GM08714 (cell line): ENCODE measurements around the gene APBA2.
"Not testable (repeated sequence)": the region's sequence is repeated elsewhere in the genome, so short reads cannot be mapped to it uniquely, and the experiment has no call there.

Experiments used
- H3K4me3 ChIP-seq: fragments of 200-500 bp; sonication (Bioruptor generic); 2 replicates; pipeline ENCODE4 v1.5.1; 2014; ENCODE audit warnings: mild to moderate bottlenecking, low read length, inconsistent platforms
- ZNF274 ChIP-seq: IDR thresholded peaks from 2 replicates; pipeline ENCODE4 v1.6.1; 2012; ENCODE audit warnings: mild to moderate bottlenecking, low read depth, low read length

Gene APBA2

DNA sequence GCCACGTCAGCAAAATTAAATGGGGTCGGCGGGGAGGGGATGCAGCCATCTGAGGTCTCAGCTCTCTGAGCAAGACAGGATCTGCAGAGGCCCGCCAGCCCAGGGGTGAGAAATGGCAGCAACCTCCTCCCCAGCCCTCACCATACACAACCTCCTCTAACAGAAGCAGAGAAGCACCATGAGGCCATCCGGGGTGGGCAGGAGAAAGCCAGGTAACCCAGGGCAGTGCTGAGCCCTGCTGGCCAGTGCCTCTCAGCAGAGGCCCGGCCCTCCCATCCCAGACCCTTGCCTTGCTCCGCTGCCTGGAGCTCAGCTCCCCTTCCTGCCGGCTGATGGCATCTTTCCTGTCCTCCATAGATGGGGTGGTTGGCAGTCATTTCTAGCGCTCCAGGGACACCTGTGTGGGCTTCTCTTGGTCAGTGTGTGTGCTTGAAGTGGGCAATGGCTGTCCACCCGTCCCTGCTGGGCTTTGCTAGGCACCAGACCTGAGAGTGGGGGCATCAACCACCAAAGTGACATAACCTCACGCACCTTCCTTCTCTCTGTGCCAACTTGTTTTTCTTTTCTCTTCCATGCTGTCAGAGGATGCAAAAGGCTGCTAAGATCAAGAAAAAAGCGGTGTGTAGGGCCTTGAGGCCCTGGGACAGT is 208.0 kb downstream of the APBA2 start:
- no peak overlapping the region for H3K4me3 ChIP-seq
- no peak for TF ChIP-seq ZNF274

DNA sequence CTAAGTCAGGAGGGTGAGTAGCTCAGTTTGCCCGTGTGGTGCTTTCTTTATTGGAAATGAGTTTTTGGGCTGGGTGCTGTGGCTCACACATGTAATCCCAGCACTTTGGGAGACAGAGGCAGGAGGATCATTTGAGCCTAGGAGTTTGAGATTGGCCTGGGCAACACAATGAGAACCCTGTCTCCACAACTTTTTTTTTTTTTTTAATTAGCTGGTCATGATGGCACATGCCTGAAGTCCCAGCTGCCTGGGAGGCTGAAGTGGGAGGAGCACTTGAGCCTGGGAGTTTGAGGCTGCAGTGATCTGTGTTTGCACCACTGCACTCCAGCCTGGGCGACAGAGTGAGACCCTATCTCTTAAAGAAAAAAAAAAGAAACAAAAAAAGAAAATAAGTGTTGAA is 208.9 kb downstream of the APBA2 start:
- H3K4me3 ChIP-seq, result no peak overlapping the region
- no peak for TF ChIP-seq ZNF274

DNA sequence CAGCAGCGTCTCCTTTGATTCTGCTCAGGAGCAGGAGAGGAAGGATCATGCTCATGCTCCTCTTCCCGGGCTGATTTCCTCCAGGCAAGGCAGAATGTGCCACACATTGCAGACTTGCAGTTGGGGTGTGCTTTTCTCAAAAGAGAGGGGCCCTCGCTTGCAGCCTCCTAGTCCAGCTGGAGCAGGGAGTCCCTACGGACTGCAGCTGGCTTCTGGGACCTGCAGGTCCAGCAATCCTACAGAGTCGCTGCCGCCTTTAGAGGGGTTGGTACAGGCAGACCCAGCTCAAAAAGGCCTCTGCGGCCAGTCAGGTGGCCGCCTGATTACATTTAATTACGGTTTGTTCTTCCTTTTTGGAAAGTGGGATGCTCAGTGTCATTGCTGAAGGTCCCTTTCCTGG is 210.0 kb downstream of the APBA2 start:
- TF ChIP-seq ZNF274, result no peak

DNA sequence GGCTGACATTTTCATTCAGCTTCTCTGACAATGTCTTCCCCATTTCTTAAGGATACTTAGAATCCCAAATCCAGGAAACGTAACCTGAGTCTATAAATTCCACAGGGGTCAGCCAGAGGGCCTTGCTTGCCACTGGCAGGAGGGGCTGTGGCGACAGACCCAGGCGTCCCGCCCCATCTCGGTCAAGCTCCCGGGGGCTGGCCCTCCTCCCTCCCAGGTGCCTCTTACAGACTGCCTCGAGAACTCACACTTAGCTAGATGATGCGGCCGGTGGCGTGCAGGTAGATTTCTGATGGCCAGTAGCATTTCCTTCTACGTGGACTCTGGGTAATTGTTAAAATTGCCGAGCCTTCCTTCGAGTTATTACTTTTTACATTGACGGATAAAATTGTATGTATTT is 211.4 kb downstream of the APBA2 start:
- no peak for TF ChIP-seq ZNF274
- H3K4me3 ChIP-seq, result no peak overlapping the region

More for the DNA sequence above, 210.0 kb downstream of the APBA2 start:
- H3K4me3 ChIP-seq, result no peak overlapping the region

DNA sequence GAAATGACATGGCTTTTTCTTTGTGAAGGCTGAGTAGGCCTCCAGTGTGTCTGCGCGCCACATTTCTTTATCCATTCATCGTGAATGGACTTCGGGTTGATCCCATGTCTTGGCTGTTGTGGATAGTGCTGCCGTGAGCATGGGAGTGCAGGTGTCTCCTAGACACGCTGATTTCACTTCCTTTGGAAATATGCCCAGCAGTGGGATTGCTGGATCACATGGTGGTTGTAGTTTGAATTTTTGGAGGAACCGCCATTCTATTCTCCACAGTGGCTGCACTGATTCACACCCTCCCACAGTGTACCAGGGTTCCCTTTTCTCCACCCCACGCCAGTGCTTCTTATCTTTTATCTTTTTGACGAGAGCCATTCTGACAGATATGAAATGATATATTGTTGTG is 212.2 kb downstream of the APBA2 start:
- H3K4me3 ChIP-seq, result no peak overlapping the region
- TF ChIP-seq ZNF274, result no peak

DNA sequence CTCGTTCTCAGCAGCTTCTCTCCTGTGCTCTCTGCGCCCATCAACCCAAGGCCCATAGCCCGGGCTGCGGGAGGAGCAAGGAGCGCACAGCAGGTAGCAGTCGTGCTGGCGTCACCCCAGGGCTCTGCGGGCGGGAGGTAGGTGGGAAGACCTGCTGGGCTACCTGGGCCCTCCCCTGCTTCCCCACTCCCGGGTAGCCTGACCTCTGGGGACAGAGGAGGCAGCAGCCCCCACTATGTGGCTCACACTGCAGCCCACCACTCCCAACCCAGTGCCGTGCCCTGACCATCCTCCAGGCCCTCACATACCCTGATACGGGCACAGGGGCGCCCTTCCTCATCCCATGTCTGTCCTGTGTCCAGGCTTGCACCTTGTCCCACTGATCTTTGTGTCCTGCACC is 212.9 kb downstream of the APBA2 start:
- TF ChIP-seq ZNF274, result no peak
- H3K4me3 ChIP-seq, result no peak overlapping the region

DNA sequence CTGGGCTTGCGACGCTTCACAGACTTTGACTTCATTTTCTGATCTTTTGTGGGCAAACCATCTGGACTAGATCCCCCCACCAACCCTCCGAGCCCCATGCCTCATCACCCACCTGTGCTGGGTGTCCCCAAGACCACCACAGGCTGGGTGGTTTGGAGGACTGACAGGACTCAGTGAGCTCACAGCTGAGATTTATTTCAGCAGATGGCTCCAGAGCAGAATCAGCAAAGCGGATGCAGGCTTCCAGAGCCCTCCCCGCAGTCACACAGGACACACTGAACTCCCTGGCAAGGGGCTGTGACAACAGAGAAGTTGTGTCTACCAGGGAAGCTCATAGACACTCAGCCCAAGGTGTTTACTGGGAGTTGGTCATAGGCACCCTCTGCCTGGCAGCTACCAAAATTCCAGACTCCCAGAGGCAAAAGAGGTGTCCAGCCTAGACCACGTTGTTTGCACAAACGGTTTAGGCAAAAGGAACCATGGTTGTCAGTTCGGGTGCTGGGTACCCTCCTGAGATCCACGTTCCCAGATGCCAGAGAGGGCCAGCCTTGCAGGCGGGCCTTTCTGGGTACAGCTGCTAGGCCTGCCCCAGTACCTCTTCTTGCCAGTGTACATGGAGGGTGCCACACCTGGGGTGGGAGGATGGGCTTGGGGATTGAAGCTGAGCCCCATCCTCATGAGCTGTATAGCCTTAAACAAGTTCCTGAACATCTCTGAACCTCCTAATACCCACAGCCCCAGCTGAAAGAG is 213.5 kb downstream of the APBA2 start:
- no peak for TF ChIP-seq ZNF274
- H3K4me3 ChIP-seq, result no peak overlapping the region

DNA sequence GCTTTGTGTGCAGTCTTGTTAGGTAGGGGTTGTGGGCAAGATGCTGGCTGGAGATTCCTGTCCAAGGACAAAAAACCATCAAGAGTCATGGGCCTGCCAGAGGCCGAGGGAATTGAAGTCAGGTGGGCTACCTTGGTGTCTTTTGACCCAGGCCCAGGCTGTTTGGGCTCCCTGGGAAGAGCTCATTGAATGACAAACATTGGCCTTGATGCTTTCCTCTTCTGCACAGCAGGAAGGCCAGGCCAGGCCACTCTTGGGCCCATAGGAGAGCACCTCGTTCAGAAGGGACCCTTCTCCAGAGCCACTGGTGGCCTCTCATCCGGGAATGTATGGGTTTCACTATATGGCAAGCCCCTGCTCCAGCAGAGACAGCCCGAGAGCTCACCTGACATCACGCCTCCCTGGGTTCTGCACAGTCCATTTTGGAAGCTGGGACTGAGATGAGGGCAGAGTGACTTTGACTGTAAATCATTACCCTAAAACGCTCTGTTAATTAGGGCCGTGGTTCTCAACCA is 214.8 kb downstream of the APBA2 start:
- no peak overlapping the region for H3K4me3 ChIP-seq
- TF ChIP-seq ZNF274, result no peak

DNA sequence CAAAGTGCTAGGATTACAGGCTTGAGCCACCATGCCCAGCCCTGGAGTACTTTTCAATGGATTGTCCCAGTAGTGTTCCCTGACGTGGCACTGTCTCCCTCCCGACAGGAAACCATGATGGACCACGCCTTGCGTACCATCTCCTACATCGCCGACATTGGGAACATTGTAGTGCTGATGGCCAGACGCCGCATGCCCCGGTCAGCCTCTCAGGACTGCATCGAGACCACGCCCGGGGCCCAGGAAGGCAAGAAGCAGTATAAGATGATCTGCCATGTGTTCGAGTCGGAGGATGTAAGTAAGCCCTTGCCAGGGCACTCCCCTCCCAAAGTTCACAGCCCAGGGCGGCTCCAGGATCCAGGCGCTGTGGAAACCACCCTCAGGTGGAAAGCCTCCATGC is 215.7 kb downstream of the APBA2 start:
- H3K4me3 ChIP-seq, result no peak overlapping the region
- TF ChIP-seq ZNF274, result no peak

DNA sequence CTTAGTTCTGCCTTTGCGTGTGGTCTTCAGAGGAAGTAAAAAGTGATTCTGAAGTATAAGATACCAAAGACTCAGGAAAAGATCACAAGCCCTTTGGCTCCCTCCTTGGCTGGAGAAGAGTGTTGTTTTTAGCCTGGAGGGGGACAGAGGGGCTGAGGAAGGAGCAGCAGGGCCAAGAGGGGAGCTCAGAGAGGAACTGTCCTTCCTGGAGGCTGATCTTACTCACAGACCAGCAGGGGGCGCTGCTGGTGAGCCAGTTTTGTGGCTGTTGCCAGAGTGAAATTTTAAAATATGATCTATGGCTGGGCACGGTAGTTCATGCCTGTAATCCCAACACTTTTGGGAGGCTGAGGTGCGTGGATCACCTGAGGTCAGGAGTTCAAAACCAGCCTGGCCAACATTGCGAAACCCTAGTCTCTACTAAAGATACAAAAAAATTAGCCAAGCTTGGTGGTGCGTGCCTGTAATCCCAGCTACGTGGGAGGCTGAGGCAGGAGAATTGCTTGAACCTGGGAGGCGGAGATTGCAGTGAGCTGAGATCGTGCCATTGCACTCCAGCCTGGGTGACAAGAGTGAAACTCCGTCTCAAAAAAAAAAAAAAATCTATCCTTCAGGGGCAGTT is 216.5 kb downstream of the APBA2 start:
- H3K4me3 ChIP-seq, result not testable (repeated sequence)

DNA sequence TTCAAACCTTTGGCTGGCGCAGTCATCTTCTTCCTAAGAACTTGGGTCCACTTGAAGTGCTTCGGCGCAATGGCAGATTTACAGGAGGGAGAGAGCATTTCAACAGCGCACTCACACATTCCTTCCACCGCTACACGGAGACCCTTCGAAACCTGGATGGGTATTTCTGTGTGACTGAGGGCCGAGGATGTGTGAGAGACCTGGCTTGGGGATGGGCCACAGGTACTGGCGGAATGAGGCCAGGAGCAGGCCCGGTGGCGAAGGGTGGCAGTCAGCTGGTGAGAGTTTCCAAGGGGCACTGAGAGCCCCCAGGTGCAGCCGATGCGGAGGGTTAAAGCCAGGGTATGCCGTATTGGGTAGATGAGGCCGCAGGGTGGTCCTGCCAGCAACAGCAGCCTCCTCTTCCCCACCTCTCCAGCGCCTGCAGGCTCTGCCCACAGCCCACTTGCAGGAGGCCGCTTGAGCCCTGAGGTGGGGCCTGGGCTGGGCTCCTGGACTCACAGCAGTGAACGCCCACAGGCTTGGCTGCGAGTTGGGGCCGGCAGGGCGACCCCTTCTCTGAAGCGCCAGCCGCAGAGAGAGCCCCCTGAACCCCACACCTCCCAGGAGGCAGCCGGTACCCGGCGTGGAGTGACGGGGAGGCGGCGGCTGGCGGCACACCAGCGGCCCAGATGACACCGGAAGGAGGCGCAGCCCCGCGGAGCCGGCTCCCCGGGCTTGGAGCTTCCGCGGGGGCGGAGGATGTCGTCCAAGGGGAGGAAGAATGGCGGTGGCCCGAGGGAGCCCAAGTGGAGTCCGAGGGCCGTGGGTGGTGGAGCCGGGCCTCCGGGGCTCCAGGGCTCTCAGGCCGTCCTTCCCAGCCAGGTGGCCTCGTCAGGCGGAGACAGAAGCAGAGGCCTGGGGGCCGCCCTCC is 217.4 kb downstream of the APBA2 start:
- no peak overlapping the region for H3K4me3 ChIP-seq
- TF ChIP-seq ZNF274, result no peak

DNA sequence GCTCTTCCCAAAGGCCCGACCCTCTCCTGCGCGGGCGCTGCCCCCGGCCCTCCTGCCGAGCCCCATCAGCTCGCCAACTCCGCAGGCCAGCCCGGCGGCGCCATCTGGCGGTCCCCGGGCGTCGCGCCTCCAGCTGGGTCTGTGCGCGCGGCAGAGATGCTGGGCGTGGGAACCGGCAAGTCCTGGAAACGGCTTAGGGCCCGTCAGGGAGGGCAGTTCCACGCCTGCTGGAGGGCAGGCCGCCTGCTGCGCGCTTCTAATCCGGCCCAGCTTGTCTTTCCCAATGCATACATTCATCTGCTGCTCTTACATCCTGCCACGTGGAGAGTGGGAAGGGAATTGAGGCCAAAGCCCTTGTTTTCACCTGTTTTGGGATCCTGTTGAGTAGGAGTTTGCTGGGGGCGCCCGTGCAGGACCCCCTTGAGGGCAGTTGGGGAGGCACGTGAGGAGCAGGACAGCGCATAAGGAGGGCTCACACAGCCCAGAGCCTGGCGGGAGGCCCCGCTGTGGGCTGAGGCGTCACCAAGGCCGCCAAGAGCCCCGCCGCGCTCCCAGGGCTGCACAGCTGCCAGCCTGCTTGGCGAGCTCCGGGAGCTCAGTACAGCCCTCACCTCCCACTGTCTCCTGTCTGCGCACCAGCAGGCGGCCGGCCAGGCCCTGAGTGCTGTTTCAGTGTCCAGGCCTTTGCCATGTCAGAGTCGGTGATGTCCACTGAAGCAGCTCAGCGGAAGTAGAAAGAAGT is 218.2 kb downstream of the APBA2 start:
- no peak for TF ChIP-seq ZNF274
- no peak overlapping the region for H3K4me3 ChIP-seq

DNA sequence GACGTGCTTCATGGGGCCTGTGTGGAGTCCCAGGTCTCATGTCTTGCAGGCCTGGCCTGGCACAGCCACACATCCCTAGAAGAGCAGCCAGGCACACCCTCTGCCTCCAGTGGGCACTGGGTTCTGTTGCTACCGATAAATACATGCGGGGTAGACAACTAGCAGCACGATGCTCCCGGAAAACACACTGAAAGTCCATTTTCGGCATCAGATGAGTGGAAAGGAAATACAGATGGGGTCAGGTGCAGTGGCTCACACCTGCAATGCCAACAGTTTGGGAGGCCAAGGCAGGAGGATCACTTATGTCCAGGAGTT is 218.7 kb downstream of the APBA2 start:
- no peak overlapping the region for H3K4me3 ChIP-seq
- no peak for TF ChIP-seq ZNF274
